Stimulated activated CD8-positive, alpha-beta memory T cell treated with anti-CD3 and anti-CD28 coated beads, Interleukin-7, amount 100 ng/mL, for 48 hours (primary cell): Measurements from ENCODE around the gene CDH4.
"Not testable (repeated sequence)": the region's sequence is repeated elsewhere in the genome, so short reads cannot be mapped to it uniquely, and the experiment has no call there.

ENCODE experiments used
- DNase-seq, 2 donors: peaks; one replicate each; pipeline ENCODE4 v3.0.0-alpha.2; 2020; ENCODE audit warnings: low read depth in 1 of 2; ENCODE audit errors: extremely low read depth in 1 of 2

Gene CDH4

DNA sequence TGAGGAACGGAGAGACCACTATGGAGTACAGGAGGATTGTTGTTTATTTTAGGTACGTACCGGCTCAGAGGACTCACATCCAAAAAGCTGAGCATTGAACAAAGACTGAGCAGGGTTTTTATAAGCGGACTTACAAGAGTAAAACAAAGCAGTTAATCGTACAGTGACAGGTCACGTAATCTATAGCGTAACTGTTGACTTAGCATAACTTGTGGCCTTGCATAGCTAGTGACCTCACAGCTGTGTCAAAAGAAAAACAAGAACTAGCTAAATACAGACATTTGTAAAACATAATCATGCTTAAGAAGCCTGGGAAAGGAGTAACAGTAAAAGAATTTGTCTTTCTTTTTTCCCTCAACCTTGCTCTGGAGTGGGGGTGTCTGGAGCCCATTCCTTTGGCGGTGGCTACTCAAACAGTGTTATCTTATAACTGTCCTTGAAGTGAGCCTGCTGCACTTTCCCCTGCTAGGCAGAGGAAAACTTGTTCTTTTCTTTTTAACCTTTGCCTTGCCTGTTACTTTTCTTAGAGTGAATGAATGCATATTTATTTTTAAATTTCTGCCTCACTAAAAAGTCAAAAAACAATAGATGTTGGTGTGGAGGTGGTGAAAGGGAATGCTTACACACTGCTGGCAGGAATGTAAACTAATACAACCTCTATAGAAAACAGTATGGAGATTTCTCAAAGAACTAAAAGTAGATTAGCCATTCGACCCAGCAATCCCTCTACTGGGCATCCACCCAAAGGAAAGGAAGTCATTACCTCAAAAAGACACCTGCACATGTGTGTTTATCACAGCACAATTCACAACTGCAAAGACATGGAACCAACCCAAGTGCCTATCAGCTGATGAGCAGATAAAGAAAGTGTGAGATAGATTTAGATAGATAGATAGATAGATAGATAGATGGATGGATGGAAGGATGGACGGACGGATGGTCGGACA is 704.6 kb downstream of the CDH4 start:
- no peak for DNase-seq

DNA sequence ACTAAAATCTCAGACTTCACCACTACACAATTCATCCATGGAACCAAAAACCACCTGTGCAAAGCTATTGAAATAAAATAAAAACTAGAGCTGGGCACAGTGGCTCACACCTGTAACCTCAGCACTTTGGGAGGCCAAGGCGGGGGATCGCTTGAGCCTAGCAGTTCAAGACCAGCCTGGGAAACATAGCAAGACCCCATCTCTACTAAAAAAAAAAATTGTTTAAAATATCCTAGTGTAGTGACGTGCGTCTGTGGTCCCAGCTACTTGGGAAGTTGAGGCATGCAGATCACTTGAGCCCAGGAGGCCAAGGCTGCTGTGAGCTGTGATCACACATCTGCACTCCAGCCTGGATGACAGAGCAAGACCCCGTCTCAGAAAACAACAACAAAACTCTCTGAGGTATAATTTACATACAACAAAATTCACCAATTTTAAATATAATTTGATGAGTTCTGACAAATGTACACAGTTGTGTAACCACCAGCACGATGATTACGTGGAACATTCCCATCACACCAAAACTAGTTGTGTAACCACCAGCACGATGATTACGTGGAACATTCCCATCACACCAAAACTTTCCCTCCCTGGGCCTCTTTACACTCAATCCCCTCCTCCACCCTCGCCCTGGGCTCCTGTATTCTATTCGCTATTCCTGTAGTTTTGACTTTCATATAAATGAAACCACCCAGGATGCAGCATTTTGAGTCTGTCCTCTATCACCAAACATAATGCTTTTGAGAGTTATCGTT is 706.1 kb downstream of the CDH4 start:
- no peak for DNase-seq

DNA sequence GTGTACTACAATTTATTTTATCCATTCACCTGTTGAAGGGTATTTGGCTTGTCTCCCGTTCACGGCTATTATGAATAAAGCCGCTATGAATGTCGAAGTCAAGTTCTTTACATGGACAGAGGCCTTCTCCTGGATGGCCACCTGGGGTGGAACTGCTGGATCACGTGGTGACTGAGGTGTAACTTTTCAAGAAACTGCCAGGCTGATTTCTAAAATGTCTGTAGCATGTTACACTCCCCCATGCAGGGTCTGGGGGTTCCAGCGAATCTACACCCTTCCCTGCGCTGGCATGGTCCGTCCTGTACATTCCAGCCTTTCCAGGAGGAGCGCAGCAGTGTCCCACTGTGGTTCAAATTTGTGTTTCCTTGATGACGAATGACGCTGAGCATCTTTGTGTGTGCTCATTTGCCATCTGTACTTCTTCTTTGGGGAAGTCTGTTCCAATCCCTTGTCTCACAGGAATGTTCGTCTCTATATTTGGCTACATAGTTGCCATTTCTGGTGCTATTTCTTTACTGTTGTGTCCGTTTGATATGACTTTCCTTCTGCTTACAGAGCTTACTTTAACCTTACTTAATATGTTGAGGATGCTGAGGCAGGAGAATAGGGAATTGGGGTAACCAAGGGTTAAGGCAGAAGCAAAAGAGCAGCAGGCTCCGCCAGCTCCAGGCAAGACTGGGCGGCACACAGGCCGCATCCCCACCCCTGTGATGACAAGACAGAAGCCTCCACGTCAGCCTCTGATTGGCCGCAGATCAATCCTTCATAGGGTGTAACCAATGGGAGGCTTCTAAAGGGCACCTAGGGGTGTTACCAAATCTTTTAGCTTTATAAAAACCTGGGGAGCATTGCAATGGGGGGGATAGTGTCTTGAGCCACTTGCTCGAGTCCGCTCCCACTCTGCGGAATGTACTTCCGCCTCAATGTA is 707.0 kb downstream of the CDH4 start:
- no peak for DNase-seq

DNA sequence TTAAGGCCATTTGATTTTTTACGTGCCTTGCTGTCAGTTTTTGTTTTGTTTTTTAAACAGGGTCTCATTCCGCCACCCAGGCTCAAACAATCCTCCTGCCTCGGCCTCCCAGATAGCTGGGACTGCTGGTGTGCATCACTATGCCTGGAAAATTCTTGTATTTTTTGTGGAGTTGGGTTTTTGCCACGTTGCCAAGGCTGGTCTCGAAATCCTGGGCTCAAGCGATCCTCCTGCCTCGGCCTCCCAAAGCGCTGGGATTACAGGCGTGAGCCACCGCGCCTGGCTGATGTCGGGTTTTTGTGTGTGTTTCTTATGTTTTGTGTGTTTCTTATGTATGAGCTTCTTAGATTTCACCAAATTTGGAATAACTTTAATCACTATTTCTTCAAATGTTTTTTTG is 708.8 kb downstream of the CDH4 start:
- DNase-seq: no peak

DNA sequence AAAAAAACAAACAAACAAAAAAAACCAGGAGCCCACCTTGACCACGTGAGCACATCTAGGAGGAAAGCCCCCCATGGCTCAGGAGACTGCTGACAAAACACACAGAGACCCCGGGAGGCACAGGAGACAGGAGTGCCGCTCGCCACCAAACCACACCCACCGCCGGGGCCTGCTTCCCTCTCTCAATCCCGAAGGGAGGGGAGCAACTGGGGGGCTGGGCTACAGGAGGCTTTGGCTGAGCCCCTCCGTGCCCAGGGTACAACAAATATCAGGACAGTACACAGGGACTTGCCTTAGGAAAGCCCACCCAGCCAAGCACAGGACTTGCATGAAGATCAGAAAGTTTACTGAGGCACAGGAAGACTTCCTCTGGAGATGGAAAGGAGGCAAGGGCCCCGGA is 711.1 kb downstream of the CDH4 start:
- no peak for DNase-seq

DNA sequence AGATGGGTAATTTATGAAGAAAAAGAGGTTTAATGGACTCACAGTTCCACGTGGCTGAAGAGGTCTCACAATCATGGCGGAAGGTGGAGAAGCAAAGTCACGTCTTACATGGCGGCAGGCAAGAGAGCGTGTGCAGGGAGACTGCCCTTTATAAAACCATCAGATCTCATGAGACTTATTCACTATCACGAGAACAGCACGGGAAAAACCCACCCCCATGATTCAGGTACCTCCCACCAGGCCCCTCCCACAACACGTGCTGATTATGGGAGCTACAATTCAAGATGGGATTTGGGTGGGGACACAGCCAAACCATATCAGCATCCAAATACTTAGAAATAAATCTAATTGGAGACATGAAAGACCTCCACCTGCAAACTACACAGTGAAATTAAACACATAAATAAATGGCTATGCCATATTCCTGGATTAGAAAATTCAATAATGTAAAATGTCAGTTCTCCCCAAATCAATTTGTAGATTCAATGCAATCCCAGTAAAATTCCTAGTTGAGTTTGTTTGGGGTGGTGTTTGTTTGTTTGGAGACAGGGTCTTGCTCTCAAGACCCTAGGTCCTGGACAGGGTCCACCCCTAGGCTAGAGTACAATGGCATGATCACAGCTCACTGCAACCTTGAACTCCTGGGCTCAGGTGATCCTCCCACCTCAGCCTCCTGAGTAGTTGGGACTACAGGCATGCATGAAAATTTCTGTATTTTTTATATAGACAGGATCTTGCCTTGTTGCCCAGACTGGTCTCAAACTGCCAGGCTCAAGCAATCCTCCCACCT is 712.0 kb downstream of the CDH4 start:
- DNase-seq: no peak

DNA sequence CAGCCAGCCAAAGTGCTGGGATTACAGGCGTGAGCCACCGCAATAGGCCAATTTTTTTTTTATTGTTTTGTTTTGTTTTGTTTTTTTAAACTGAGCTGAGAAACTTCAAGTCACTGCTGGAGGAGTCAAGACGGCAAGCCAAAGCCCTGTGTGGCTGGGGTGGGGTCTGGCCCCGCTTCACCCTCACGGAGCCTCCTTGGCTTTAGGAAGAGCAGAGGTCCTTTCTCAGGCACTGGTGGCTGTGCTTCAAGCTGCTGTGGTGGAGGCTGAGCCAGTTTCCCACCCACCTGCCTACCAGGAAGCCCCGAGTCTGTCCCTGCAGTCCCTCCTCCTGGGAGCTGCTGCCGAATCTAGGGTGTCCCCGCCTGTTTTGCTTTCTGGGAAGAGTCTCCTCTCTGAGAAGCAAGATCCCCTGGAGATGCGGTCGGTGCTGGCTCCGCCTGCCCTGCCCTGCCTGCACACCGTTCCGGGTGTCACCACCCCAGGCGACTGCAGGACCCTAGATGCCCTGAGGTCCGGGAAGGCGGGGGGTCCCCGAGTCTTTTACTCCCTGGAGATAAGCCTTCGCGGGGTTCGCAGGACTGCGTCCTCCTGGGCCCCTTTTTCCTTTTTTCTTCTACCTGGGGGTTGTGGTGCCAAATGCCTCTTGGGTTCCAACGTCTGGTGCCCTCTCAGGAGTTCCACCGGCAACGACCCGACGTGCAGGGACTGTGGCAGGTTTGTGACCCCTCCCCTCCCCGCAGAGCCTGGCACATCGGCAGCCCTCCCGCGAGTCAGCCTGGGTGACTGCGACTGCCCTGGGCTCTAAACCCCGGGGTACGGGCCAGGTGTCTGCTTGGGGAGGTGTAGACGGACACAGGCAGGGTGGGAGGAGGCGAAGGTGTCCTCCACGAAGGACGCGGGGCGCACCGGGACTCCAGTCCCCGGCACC is 712.9 kb downstream of the CDH4 start:
- DNase-seq: no peak

DNA sequence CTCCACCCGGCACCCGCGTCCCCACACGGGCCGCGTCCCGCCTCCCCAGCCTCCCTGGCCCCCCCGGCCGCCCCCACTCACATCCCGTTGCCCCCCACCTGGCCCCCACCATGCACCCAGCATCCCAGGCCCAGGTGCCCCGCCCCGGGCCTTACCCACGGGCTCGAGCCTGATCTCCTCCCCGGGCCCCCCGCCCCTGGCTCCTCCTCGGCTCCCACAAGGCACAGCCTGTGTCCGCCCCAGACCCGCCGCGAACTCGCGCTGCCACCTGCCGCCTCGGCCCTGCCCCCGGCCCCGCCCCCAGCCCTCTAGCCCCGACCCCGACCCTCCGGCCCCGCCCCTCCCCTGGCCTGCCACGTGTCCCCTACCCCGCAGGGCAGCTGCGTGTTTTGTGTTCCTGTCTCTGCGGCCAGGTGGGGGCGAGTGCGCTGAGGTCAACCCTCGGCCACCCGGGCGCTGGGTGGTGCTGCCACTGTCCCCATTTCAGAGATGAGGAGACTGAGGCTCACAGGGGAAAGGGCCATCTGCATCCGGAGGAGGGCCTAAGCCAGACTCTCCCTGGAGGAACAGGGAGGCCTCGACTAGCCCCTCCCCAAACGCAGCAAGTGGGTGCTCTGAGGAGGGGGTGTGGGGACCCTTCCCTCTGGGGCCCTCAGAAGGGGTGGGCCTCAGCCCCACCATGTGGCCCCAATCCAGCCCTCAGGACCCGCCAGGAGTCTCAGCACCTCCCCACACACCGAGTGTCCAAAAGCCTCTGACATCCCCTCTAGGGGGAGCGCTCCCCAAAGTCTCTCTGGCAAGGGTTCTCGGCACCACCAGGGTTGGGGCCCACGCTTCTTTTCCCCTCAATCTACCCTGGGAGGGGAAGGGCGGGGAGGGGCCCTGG is 713.8 kb downstream of the CDH4 start:
- no peak for DNase-seq

DNA sequence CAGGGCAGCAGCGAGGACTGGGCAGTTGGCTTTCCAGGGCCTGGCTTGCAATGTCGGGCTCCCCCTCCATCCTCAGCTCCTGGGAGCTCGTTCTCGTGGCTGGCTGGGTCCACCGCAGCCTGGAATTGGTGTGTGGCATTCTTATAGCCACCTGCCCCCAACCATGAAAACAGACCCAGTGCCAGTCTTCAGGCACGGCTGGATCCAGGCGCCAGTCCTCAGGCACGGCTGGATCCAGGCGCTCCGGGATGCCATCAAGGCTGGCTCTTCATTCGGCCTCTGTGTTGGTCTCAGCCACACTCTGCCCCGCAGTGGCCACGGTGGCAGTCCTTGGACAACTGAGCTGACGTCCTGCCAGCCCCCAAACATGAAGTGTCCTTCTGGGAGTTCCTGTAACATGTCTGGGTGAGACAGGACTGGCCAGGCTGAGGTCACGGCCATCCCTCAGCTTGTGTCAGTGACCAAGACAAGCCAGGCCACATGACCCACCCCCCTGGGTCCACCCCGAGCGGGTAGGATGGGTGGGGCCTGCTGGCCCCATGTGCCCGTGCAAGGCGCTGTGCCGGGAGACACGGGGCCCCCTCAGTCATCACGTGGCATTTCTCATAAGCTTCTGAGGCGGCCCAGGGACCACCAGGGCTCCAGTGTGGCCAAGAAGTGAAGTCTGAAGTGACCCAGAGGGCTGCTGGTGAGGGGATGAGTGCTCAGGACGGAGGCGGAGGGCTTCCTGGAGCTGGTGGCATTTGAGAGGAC is 714.6 kb downstream of the CDH4 start:
- DNase-seq: no peak

DNA sequence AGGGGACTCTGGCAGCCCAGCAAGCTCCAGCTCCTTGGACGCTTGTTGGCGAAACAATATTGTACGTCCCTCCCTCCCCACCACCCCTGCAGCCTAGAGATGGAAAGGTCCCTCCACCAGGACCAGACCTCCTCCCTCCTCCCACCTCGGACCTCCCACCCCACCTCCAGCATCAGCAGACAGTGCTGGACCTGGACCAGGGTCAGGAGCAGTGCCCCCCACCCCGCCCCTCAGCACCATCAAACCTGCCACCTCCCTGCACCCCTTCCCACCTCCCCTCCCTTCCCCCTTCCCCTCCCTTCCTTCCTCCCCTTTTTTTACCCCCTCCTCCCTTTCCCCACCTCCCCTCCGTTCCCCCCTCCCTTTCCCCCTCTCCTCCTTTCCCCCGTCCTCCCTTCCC is 715.2 kb downstream of the CDH4 start:
- DNase-seq: no peak

DNA sequence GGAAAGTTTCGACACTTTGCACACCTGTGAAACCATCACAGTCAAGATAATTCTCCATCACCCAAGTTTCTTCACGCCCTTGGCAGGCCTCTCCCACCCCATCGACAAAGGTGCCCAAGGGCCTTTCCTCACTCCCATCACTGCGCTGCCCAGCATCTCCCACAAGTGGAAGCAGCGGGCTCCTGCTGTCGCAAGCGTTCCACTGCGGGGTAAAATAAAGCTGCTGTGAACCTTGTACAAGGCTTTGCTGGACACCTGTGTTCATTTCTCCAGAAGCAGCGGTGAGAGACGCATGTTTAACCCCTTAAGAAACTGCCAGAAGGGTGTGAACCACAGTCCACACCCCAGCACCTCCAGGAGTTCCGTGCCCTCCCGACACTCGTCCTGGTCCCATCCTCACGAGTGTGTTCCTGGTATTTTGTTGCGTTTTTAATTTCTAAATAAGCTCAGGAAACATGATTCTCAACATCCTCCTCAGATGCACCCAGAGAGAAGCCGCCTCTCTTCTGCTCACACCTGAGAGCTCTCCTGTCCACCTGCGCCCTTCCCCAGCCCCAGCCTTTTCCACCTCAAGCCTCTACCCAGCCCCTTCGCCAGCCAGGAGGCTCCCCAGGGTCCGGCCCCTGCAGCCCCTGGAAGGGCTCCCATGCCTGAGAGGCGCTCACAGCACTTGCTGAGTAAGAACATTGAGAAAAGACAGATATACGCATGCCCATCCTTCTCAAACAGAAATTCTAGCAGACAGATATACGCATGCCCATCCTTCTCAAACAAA is 716.2 kb downstream of the CDH4 start:
- no peak for DNase-seq

DNA sequence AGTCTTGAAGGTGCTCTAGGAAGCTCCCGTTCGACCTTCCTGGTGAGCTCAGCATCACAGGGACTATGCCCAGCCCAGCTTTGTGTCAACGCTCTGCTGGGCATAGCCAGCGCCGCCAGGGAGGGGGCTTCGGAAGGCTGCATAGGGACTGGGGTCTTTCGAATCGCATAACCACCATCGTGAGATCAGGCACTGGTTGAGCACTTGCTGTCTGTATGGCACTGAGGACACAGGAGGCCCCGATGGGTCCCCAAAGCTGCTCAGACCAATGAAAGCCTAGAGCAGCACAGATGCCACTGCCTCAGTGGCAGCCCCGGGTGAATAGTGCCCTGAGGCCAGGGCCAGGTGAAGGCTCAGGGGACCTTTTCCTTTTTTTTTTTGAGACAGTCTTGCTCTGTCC is 716.9 kb downstream of the CDH4 start:
- no peak for DNase-seq

DNA sequence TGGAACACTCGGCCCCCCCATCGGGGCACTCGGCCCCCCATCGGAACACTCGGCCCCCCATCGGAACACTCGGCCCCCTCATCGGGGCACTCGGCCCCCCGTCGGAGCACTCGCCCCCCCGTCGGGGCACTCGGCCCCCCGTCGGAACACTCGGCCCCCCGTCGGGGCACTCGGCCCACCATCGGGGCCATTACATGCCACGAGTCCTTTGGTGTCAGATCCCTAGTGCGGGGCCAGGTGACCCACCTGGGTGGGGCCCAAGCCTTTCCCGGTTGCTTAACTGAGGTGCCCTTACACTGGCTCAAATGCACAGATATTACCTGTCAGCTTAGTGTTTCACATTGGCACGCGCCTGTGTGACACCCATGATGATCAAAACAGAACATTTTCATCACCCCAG is 717.7 kb downstream of the CDH4 start:
- no peak for DNase-seq

DNA sequence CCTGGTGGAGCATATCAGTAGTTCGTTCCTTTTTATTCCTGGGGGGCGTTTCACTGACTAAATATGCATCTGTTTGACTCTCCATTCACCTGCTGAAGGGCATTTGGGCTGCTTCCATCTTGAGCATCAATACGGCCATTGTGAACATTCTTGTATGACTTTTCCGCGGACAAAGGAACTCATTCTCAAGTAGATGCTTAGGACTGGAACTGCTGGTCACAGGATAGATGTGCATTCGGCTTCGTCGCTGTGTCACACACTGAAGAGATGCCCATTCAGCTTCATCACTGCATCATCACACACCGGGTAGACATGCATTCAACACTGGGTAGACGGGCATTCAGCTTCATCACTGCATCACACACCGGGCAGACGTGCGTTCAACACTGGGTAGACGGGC is 718.3 kb downstream of the CDH4 start:
- DNase-seq: no peak

DNA sequence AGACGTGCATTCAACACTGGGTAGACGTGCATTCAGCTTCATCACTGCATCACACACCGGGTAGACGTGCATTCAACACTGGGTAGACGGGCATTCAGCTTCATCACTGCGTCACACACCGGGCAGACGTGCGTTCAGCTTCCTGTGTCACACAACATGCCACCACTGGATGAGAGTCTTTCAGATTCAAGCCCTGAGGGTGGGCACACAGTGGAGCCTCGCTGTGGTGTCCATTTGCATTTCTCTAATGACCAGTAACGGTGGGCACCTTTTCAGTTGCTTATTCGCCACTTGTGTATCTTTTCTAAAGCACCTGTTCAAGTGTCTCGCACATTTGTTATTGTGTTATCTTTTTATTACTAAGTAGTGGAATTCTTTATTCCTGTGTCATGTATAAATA is 719.5 kb downstream of the CDH4 start:
- DNase-seq: not testable (repeated sequence)

DNA sequence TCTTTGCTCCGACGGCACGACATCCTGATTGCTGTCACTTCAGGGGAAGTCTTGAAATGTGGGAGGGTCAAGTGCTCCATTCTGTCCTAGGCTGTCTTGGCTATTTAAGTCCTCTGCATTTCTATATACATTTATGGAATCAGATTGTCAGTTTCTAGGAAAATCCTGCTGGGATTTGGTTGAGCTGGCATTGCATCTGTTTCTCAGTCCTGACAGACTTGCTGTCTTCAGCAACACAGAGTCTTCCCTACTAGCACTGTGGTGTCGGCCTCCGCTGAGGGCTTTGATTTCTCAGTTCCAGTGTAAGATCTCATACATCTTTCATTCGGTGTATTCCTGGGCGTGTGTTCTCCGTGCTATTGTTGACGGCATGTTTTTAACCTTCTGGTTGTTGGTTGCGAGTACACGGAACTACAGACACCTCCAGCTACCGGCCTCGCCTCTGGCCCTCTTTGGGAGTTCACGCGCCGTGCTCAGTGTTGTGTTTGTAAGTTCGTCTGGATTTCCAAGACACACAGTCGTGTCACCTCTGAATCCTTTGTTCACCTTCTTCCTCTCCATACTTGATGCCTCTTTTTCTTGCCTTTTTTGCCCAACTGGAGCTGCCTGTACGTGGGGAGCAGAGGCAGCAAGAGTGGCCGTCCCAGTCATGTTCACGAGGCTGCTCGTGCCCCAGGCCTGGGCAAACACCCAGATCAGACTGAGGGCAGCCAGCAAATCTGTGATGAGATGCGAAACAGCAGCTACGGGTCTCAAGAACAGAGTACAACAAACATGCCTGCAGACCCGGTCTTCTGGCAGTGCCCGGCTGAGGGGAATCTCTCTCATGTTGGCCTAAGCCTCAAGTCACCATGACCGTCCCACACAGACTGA is 720.8 kb downstream of the CDH4 start:
- no peak for DNase-seq
